Measurements from ENCODE around the gene SNAP25.
A peak's percentile ranks its signal among the peaks of the same experiment; 100 is the strongest.

The SNAP25 gene

GRCh38 chr20:10268636-10269035, 50.0 kb downstream of the SNAP25 start:
- DNase-seq = no peak

DNA sequence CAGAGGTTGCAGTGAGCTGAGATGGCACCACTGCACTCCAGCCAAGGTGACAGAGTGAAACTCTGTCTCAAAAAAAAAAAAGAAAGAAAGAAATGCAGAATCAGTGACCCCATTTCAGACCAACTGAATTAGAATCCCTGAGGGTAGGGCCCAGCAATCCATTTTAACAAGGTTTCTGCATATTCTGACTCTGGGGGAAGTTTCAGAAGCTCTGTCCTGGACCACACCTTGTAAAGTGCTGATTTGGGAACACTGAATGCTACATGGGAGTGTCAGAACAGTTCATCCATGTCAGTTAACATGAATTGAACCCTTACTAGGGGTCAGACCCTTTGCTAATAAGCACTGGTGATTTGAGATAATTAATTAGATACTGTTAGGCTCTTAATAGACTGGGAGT, 52.0 kb downstream of the SNAP25 start:
- no peak for DNase-seq

DNA sequence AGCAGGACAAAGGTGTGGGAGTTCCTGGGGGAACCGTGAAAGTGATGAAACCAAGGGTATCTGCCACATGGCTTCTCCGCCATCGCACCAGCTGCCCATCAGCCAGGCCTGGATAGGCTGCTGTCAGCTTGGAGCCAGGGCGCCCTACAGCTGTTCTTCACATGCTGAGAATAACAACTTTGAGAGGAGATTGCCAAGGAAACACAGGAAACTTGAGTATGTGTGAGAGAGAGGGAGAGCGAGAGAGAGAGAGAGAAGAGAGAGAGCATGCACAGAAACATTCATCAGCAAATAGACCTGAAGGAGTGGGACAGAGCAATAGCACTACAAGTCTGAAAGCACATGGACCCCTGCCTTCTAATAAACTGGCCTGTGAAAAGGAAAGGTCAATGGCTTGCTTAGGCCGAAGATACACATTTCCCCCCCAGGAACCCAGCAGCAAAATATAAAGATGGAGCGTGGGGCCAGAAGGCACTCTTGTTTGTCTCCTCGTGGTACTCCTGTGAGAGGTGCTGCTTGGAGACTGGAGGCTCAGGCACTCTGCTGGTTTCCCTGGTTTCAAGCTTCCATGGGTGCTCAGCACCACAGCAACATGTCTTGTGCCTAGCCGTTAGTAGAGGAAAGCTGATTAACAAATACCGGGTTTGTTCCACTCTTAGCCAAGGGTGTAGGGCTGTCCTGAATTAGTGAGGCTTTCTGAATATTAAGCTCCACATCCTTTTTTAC, 53.0 kb downstream of the SNAP25 start:
- DNase-seq = no peak

GRCh38 chr20:10276878-10277580, 58.4 kb downstream of the SNAP25 start:
- no peak for DNase-seq

GRCh38 chr20:10277616-10278015, 59.0 kb downstream of the SNAP25 start:
- no peak for DNase-seq

DNA sequence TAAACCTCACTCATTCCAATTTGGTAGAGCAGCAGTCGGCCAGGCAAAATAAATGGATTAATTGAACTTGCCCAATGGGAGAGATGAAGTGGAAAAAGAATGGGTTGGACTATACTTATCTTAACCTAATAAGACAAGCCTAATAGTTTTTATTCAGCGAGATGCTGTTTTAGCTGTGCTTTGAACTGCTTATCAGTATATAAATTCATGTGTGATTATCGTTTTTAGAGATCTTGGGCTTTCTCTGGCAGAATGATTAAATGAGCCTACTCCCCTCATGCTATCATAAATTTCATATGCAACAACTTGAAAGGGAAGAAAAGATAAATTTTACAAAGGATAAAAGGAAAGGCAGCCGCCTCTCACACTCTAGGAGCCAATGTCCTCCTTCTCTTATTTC, 59.8 kb downstream of the SNAP25 start:
- DNase-seq = no peak

DNA sequence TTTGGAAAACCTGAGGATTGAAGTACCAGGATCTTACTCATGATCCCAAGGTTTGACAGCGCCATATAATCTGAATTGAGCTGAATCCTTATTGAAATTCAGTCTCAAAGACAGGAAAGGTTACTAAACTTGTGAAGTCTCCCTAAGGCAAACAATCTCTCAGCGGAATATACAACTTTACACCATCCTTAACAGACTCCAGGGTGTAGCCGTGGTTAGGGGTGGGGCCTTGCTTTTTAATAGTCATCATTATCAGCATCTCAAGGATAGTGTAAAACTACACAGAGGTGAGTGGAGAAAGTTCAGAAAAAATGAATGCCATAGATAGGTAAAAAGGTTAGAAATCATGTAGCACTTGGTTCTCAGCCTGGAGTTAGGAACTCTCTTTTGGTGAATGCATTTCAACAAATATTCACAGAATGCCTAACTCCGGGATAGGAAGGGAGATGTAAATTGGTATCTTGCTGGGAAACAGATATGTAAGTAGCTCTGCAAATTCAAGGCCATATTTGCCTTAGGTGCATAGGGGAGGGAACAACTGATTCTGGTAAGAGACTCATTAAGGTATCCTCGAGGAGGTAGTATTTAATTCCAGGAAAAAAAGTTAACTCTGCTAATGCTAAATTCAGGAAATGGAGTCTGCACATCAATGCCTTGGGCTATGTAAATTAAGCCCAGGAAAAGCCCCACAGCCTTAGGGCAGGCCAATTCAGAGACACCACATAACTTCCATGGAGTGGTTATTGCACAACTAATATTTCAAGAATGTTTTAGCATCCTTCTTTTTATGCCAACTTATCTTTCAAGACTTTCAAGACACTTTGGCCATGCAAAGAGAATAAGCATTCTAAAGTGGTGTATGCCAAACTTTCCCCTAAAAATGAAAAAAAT, 61.6 kb downstream of the SNAP25 start:
- peak; percentile 48 for DNase-seq

DNA sequence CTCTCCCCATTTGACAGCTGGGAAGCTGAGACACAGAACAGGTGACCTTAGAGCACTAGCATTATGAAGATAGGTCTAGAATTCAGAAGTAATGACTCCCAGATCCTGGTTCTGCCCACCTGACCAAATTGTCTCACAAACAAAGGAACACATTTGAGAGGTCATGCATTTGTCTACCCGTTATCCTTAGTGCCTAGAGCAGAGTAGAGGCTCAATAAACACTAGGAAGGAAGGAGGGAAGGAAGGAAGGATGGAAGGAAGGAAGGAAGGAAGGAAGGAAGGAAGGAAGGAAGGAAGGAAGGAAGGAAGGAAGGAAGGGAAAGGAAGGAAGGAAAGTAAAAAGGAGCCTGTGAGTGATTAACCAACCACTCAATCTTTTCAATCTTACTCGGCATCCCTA, 63.3 kb downstream of the SNAP25 start:
- no peak for DNase-seq

DNA sequence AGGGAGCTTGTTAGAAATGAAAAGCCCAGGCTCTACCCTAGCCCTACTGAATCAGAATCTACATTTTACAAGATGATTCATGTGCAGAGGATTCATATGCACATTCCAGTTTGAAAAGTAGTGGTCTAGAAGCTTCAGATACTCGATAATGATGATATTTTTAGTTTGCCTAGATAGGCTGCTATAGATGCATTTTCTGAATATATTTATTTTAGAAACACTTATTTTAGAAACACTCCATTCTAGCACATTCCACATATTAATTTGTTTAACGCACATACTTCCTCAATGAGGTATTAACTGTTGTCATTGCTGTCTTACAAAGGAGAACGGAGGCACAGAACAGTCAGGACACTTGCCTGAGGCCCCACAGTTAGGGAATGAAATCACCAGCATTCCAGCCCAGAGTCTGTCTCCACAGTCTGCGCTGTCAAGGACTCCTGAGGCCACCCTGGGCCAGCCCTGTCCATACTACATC, 64.4 kb downstream of the SNAP25 start:
- DNase-seq = peak; percentile 4

DNA sequence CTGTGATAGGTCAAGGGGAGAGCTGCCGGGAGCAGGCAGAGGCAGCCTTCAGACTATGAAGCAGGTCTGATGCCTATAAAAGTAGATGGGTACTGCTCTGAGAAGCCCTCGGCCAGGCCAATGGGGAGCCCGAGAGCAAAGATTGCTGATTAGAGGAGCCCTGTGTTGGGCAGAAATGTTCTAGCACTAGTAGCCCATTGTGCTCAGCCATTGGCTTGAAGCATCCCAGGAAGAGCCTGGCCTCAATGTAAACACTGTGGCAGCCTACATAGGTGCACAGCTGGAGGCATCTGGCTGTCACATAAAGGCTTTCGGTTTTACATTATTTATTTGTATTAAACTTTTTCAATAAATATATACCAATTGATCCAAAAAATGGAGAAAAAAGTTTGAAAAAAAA, 67.7 kb downstream of the SNAP25 start:
- DNase-seq = no peak

GRCh38 chr20:10288421-10288820, 69.8 kb downstream of the SNAP25 start:
- DNase-seq = no peak

- DNase-seq = no peak
Measured at GRCh38 chr20:10288954-10289646, 70.5 kb downstream of the SNAP25 start.

DNA sequence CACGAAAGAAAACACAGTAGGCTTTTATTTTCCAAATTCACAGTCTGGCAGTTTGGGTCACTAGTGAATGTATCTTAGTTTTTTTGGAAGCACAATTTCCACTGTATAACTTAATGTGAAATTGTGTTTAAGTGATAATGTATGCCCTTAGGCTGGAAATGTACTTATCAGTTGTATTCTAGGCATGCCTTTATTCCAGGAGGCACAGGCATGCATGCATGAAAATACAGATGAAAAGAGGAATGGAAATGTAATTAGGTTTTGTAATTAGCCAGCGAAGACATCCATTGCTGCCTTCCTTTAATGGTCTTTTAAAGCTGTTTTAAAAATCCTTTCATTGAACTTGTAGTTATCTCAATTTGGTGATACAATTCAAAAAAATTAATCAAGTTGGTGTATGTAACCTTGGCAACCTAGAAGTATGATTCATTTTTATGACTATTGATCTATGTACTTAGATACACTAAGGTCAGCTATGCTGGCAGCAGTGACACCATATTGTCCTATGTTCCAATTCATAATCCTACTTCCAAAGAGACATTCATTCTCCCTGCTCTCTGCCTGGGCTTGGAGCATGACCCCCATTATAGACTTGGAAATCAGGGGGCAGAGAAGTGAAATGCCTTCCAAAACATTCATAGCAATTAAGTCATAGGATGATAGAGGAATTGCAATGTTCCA, 73.1 kb downstream of the SNAP25 start:
- DNase-seq = no peak

DNA sequence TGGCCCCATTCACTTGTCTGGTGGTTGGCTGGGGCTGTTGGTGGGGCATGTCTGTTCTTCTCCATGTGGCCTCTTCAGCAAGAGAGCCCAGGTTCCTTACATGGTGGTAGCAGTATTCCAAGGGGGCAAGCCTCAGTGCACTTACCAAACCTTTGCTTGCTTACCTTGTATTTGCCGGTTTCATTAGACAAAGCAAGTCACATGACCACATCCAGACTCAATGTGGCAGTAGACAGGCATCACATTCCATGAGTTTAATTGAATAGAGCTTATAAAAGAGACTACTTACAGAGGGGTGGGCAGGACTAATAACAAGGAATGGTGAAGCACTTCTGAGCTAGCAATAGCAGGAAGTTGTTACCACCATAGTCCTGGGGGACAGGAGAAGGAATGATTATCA, 78.6 kb downstream of the SNAP25 start:
- DNase-seq = no peak

GRCh38 chr20:10297684-10298240, 79.1 kb downstream of the SNAP25 start:
- no peak for DNase-seq

DNA sequence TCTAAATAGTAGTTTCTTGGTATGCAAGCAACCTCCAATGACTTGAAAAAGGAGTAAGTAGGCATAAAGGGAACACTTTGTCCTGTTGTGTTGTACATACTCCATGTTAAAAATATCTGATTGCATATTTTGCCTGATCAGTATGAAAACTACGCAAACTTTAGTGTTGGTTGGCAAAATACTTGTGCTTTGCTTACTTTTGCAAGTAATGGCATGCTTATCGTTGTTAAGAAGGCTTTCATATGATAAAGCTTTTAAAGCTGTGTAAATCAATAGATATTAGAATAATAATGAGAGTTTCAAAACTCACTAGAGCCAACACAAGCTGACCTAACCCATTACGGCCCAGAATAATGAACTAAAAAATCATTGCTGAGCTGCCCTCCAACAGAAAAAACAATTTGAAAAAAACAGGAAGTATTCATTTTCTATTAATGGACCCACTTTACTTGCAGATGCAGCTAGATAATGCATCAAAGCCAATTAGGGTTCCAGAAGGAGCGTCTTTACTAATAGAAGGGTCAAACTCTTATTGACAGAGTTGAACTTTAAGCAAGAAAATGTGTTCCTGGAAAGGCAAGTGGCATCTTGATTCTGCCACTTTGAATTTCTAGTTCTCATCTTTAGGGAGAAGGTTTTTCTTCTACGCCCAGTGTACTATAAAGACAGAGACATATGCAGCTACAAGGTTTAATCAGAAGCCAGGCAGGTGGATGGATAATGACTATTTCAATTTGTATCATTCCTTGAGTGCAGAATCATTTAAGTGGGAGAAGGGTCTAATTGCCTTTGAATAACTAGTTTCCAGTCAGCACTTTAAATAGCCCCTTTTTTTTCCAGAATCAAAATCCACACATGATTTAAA, 82.2 kb downstream of the SNAP25 start:
- no peak for DNase-seq

GRCh38 chr20:10303852-10304251, 85.2 kb downstream of the SNAP25 start:
- no peak for DNase-seq

DNA sequence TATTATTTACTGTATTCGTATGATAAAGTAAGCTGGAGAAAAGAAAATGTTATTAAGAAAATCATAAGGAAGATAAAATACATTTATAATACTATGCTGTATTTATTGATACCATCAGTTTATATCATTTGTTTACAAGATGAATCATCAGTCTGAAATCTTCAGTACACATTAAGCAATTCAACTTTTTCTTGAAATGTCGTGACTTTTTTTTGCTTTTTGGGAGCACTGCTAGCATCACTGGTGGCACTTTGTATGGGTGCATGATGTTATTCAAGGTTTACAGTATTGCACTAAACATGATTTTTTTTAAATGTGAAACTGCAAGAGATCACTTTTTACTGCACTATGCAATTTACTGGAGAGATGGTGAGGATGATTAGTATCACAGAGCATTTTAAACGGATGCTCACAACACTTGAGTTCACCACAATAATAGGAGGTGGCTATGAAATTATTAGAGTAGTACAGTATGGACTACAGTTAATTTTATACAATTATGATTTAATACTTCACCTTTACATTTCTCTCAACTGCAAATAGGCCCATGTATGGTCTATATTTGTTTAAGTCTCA, 85.9 kb downstream of the SNAP25 start:
- DNase-seq = no peak

- peak; percentile 59 for DNase-seq
Measured at GRCh38 chr20:10306440-10307358, 88.1 kb downstream of the SNAP25 start.
